BJ (cell line): ENCODE results near the gene COL23A1. TPM values are rescaled to one million over a fixed set of nuclear protein-coding genes. Genes with fewer than 3 reads are reported as not detected.

ENCODE experiments used
- CTCF ChIA-PET: fragments of 350-600 bp; formaldehyde crosslinking; extraction: SDS; loops from one replicate; lab custom pipeline; 2021; ENCODE audit warnings: antibody characterized with exemption, inconsistent platforms; lab: Yijun Ruan, JAX
- POLR2A ChIA-PET: fragments of 300-600 bp; sonication (Branson Sonifier 250); formaldehyde crosslinking; extraction: SDS; loops from one replicate; lab custom pipeline; 2021; ENCODE audit warnings: antibody characterized with exemption; lab: Charles Lee
- DNase-seq: peaks from one replicate; pipeline ENCODE4 v3.0.0-alpha.2; 2011; ENCODE audit warnings: low read depth
- H3K27me3 ChIP-seq: 2 replicates; pipeline ENCODE4 v1.6.0; 2011; ENCODE audit warnings: low read length; ENCODE audit not compliant: control insufficient read depth, insufficient read depth
- H3K36me3 ChIP-seq: 2 replicates; pipeline ENCODE4 v1.5.1; 2011; ENCODE audit warnings: low read length; ENCODE audit not compliant: control insufficient read depth, insufficient read depth
- H3K4me3 ChIP-seq: 2 replicates; pipeline ENCODE4 v1.5.1; 2011; ENCODE audit warnings: low read depth, mild to moderate bottlenecking, control low read depth, low read length
- CTCF ChIP-seq: IDR thresholded peaks from 2 replicates; pipeline ENCODE4 v1.5.1; 2011; ENCODE audit warnings: low read depth, mild to moderate bottlenecking, control low read depth, inconsistent platforms, low read length, moderate library complexity; ENCODE audit not compliant: insufficient read depth
- polyA plus RNA-seq: library from polyadenylated mRNA; depleted of rRNA; stranded (reverse); fragments of >200 nt; gene quantifications from 2 replicates; pipeline ENCODE4 v1.2.3, GENCODE V29; 2011

The COL23A1 gene
- polyA plus RNA-seq, 1 experiment: not detected

GRCh38 chr5:178516504-178517235 is 73.5 kb downstream of the COL23A1 start:
- ChIA-PET POLR2A (no interaction called here), CTCF (no interaction called here)
- no peak for TF ChIP-seq CTCF
- Histone ChIP-seq H3K27me3 (no peaks in the 10 kb centered on the region), H3K36me3 (no peaks in the 10 kb centered on the region), H3K4me3 (no peak overlapping the region)
- no peak for DNase-seq

DNA sequence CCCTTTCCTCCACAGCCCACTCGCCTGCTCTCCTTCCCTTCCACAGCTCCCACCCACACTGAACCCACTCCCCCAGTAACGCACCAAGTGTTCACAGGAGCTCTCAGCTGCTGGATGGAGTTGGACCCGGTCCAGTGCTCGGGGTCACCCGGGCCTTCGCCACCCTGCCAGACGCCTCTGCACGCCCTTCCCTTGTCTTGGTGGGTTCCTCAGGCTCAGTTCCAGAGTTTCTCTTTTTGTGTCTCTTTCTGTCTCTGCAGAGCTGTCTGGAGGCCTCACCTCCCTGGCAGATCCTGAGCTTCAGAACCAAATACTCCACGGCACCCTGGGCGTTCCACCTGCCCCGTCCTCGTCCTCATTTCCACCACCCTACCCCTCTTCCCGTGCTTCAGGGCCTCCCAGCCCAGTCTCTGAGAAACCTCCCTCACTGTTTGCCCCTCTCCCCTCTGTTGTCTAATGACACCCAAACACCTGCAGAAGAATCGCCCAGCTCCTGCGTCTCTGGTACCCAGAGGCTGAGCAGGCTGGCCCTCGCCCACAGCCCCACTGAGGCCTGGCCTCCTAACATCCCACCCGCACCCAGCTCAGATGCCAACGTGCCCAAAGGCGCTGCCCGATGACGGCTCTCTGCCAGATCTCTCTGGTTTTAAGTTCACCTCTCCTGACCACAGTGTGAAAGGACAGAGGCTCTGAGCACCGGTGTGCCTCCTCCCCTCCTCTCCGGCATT is 74.3 kb downstream of the COL23A1 start:
- DNase-seq: no peak
- no peak for TF ChIP-seq CTCF
- no peaks in the 10 kb centered on the region for H3K27me3 ChIP-seq
- H3K4me3 ChIP-seq: no peak overlapping the region
- CTCF ChIA-PET: no interaction called here
- POLR2A ChIA-PET: no interaction called here
- no peaks in the 10 kb centered on the region for H3K36me3 ChIP-seq

GRCh38 chr5:178514851-178515418 is 75.3 kb downstream of the COL23A1 start:
- CTCF ChIA-PET: no interaction called here
- TF ChIP-seq CTCF: no peak
- no peak for DNase-seq
- Histone ChIP-seq H3K36me3 (no peaks in the 10 kb centered on the region), H3K27me3 (no peaks in the 10 kb centered on the region), H3K4me3 (no peak overlapping the region)
- POLR2A ChIA-PET: no interaction called here

DNA sequence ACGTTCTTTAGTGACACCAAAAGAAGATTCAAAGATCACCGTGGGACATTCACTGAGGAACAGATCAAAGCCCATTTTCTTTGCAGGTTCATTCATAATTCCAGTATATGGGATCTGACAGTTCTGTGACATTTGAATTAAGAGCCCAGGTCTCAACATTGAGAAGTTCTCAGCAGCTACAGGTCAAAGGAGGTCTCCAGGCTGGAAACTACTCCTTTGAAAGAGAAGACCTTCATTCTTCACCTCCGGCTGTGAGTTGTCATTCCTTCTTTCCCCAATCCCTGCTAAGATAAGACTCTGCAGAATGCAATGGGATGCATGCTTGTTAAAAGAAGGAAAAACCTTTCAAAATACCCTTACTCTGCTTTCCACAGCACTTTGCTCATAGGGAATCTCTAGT is 79.0 kb downstream of the COL23A1 start:
- Histone ChIP-seq H3K36me3 (no peaks in the 10 kb centered on the region), H3K4me3 (no peak overlapping the region), H3K27me3 (no peaks in the 10 kb centered on the region)
- ChIA-PET CTCF (interaction anchor here (0.8 kb wide), 1 partner anchor 15 kb away, joined by 3 read pairs; no protein-coding TSS in a partner anchor), POLR2A (no interaction called here)
- no peak for DNase-seq
- TF ChIP-seq CTCF: no peak

DNA sequence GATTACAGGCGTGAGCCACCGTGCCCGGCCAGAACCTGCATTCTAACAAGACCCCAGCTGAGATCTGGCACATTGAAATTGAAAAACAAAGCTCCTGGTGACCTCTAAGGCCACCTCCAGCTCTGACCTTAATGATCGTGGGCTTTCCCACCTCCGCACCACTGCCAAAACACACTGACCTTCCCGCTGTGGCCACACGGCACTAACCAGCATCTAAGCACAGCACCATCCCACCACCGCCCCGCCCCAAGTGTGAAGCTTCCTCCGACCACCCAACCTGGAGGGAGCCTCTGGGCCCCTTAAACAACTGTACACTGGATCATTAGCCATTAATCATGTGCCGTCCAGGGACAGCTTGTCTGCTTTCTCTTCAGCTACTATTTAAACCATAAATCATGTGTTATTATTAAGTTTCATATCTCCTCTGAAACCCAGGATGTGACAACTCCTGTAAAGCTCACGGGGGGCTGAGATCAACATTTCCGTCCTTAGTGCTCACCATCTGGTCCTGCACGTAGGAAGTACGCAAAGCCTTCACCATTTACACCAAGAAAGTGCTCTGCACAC is 80.6 kb downstream of the COL23A1 start:
- TF ChIP-seq CTCF: no peak
- no peak for DNase-seq
- POLR2A ChIA-PET: no interaction called here
- Histone ChIP-seq H3K36me3 (no peaks in the 10 kb centered on the region), H3K27me3 (no peaks in the 10 kb centered on the region), H3K4me3 (no peak overlapping the region)
- CTCF ChIA-PET: no interaction called here
